ENCODE measurements around the gene SMURF1.
A peak's percentile ranks its signal among the peaks of the same experiment; 100 is the strongest.

Gene SMURF1

GRCh38 chr7:98995523-98996149, 148.3 kb downstream of the SMURF1 start:
- H3K4me3 Mint-ChIP-seq = no peak overlapping the region
- DNase-seq (ENCODE audit: low spot score in 2 of 2) = no peak
- H3K9me3 Mint-ChIP-seq = no peaks in the 10 kb centered on the region
- H3K27me3 Mint-ChIP-seq = no peaks in the 10 kb centered on the region
- no peak overlapping the region for H3K27ac Mint-ChIP-seq
- peaks cover 35% of the 10 kb centered on the region for H3K36me3 Mint-ChIP-seq
- ATAC-seq (ENCODE audit: low read depth) = no peak
- peaks cover 7% of the 10 kb centered on the region for H3K4me1 Mint-ChIP-seq

- DNase-seq (ENCODE audit: low spot score in 2 of 2) = no peak
- Mint-ChIP-seq H3K27ac (no peak overlapping the region), H3K9me3 (no peaks in the 10 kb centered on the region), H3K4me3 (no peak overlapping the region), H3K4me1 (peaks cover 7% of the 10 kb centered on the region), H3K27me3 (no peaks in the 10 kb centered on the region), H3K36me3 (peaks cover 35% of the 10 kb centered on the region)
- ATAC-seq (ENCODE audit: low read depth) = no peak
Measured at GRCh38 chr7:98995111-98995510, 148.8 kb downstream of the SMURF1 start.

GRCh38 chr7:98994046-98994944, 149.6 kb downstream of the SMURF1 start:
- Mint-ChIP-seq H3K36me3 (peaks cover 34% of the 10 kb centered on the region), H3K27me3 (no peaks in the 10 kb centered on the region), H3K9me3 (no peaks in the 10 kb centered on the region), H3K4me1 (peaks cover 7% of the 10 kb centered on the region), H3K27ac (no peak overlapping the region), H3K4me3 (no peak overlapping the region)
- DNase-seq (ENCODE audit: low spot score in 2 of 2) = no peak
- ATAC-seq (ENCODE audit: low read depth) = no peak

- Mint-ChIP-seq H3K36me3 (peaks cover 35% of the 10 kb centered on the region), H3K4me3 (no peak overlapping the region), H3K27ac (no peak overlapping the region), H3K9me3 (no peaks in the 10 kb centered on the region), H3K27me3 (no peaks in the 10 kb centered on the region), H3K4me1 (peaks cover 7% of the 10 kb centered on the region)
- ATAC-seq (ENCODE audit: low read depth) (no peak), DNase-seq (ENCODE audit: low spot score in 2 of 2) (no peak)
Measured at GRCh38 chr7:98993024-98993897, 150.6 kb downstream of the SMURF1 start.

- H3K4me1 Mint-ChIP-seq = peaks cover 7% of the 10 kb centered on the region
- H3K9me3 Mint-ChIP-seq = no peaks in the 10 kb centered on the region
- DNase-seq (ENCODE audit: low spot score in 2 of 2) (no peak), ATAC-seq (ENCODE audit: low read depth) (no peak)
- H3K4me3 Mint-ChIP-seq = no peak overlapping the region
- H3K36me3 Mint-ChIP-seq = peaks cover 43% of the 10 kb centered on the region
- no peak overlapping the region for H3K27ac Mint-ChIP-seq
- no peaks in the 10 kb centered on the region for H3K27me3 Mint-ChIP-seq
Measured at GRCh38 chr7:98992076-98992475, 151.8 kb downstream of the SMURF1 start.

- H3K4me3 Mint-ChIP-seq = no peak overlapping the region
- H3K4me1 Mint-ChIP-seq = peaks cover 7% of the 10 kb centered on the region
- H3K9me3 Mint-ChIP-seq = peaks cover 4% of the 10 kb centered on the region
Measured at GRCh38 chr7:98991141-98991540, 152.8 kb downstream of the SMURF1 start.

GRCh38 chr7:98990356-98990755, 153.6 kb downstream of the SMURF1 start:
- Mint-ChIP-seq H3K4me1 (no peaks in the 10 kb centered on the region), H3K36me3 (peaks cover 49% of the 10 kb centered on the region), H3K4me3 (no peak overlapping the region), H3K9me3 (peaks cover 6% of the 10 kb centered on the region), H3K27ac (no peak overlapping the region), H3K27me3 (no peaks in the 10 kb centered on the region)
- no peak for ATAC-seq (ENCODE audit: low read depth)
- no peak for DNase-seq (ENCODE audit: low spot score in 2 of 2)

More at GRCh38 chr7:98991141-98991540, 152.8 kb downstream of the SMURF1 start:
- Mint-ChIP-seq H3K27me3 (no peaks in the 10 kb centered on the region), H3K36me3 (peaks cover 50% of the 10 kb centered on the region), H3K27ac (no peak overlapping the region)
- ATAC-seq (ENCODE audit: low read depth) (no peak), DNase-seq (ENCODE audit: low spot score in 2 of 2) (no peak)

GRCh38 chr7:98988641-98989040, 155.3 kb downstream of the SMURF1 start:
- Mint-ChIP-seq H3K36me3 (peaks cover 57% of the 10 kb centered on the region), H3K27ac (no peak overlapping the region), H3K4me1 (no peaks in the 10 kb centered on the region), H3K9me3 (peaks cover 6% of the 10 kb centered on the region), H3K4me3 (no peak overlapping the region), H3K27me3 (no peaks in the 10 kb centered on the region)
- ATAC-seq (ENCODE audit: low read depth) (no peak), DNase-seq (ENCODE audit: low spot score in 2 of 2) (no peak)

GRCh38 chr7:98985945-98986344, 158.0 kb downstream of the SMURF1 start:
- no peak for DNase-seq (ENCODE audit: low spot score in 2 of 2)
- no peak overlapping the region for H3K27ac Mint-ChIP-seq
- H3K9me3 Mint-ChIP-seq = peaks cover 6% of the 10 kb centered on the region
- H3K36me3 Mint-ChIP-seq = peaks cover 59% of the 10 kb centered on the region
- H3K27me3 Mint-ChIP-seq = no peaks in the 10 kb centered on the region
- no peak overlapping the region for H3K4me3 Mint-ChIP-seq
- no peaks in the 10 kb centered on the region for H3K4me1 Mint-ChIP-seq
- ATAC-seq (ENCODE audit: low read depth) = no peak

- H3K4me1 Mint-ChIP-seq = no peaks in the 10 kb centered on the region
- no peaks in the 10 kb centered on the region for H3K27me3 Mint-ChIP-seq
- peaks cover 61% of the 10 kb centered on the region for H3K36me3 Mint-ChIP-seq
- peak overlapping the region; percentile 11 for H3K27ac Mint-ChIP-seq
- H3K9me3 Mint-ChIP-seq = peaks cover 6% of the 10 kb centered on the region
- no peak overlapping the region for H3K4me3 Mint-ChIP-seq
- DNase-seq (ENCODE audit: low spot score in 2 of 2) (no peak), ATAC-seq (ENCODE audit: low read depth) (no peak)
Measured at GRCh38 chr7:98985406-98985805, 158.5 kb downstream of the SMURF1 start.

GRCh38 chr7:98984126-98984525, 159.8 kb downstream of the SMURF1 start:
- no peak overlapping the region for H3K4me3 Mint-ChIP-seq
- H3K4me1 Mint-ChIP-seq = no peaks in the 10 kb centered on the region
- ATAC-seq (ENCODE audit: low read depth) = no peak

GRCh38 chr7:98982686-98983085, 161.2 kb downstream of the SMURF1 start:
- Mint-ChIP-seq H3K27ac (no peak overlapping the region), H3K36me3 (peaks cover 66% of the 10 kb centered on the region), H3K27me3 (no peaks in the 10 kb centered on the region), H3K4me1 (no peaks in the 10 kb centered on the region), H3K4me3 (no peak overlapping the region), H3K9me3 (peaks cover 6% of the 10 kb centered on the region)
- no peak for ATAC-seq (ENCODE audit: low read depth)
- no peak for DNase-seq (ENCODE audit: low spot score in 2 of 2)

More at GRCh38 chr7:98984126-98984525, 159.8 kb downstream of the SMURF1 start:
- Mint-ChIP-seq H3K27me3 (no peaks in the 10 kb centered on the region), H3K36me3 (peaks cover 65% of the 10 kb centered on the region), H3K27ac (peak overlapping the region; percentile 48), H3K9me3 (peaks cover 6% of the 10 kb centered on the region)
- DNase-seq (ENCODE audit: low spot score in 2 of 2) = no peak

- H3K4me3 Mint-ChIP-seq = no peak overlapping the region
- H3K36me3 Mint-ChIP-seq = peaks cover 58% of the 10 kb centered on the region
- no peaks in the 10 kb centered on the region for H3K4me1 Mint-ChIP-seq
- ATAC-seq (ENCODE audit: low read depth) (no peak), DNase-seq (ENCODE audit: low spot score in 2 of 2) (no peak)
- H3K27me3 Mint-ChIP-seq = no peaks in the 10 kb centered on the region
- no peak overlapping the region for H3K27ac Mint-ChIP-seq
- peaks cover 6% of the 10 kb centered on the region for H3K9me3 Mint-ChIP-seq
Measured at GRCh38 chr7:98981701-98982100, 162.2 kb downstream of the SMURF1 start.

- no peak overlapping the region for H3K4me3 Mint-ChIP-seq
- H3K27ac Mint-ChIP-seq = no peak overlapping the region
- ATAC-seq (ENCODE audit: low read depth) (no peak), DNase-seq (ENCODE audit: low spot score in 2 of 2) (no peak)
- peaks cover 51% of the 10 kb centered on the region for H3K36me3 Mint-ChIP-seq
- no peaks in the 10 kb centered on the region for H3K4me1 Mint-ChIP-seq
- H3K9me3 Mint-ChIP-seq = no peaks in the 10 kb centered on the region
- H3K27me3 Mint-ChIP-seq = no peaks in the 10 kb centered on the region
Measured at GRCh38 chr7:98978672-98979071, 165.2 kb downstream of the SMURF1 start.

Data from memory B cell (primary cell).